Stimulated activated CD8-positive, alpha-beta memory T cell treated with anti-CD3 and anti-CD28 coated beads, Interleukin-4, amount 100 ng/mL, for 24 hours (primary cell): ENCODE measurements around the gene PSORS1C1.
"Not testable (repeated sequence)": the region's sequence is repeated elsewhere in the genome, so short reads cannot be mapped to it uniquely, and the experiment has no call there.

Experiments used
- DNase-seq: peaks from one replicate; pipeline ENCODE4 v3.0.0-alpha.2; 2020; ENCODE audit warnings: low read depth

The PSORS1C1 gene

GRCh38 chr6:31178143-31179041 is 63.8 kb downstream of the PSORS1C1 start:
- no peak for DNase-seq

GRCh38 chr6:31179042-31179386 is 64.4 kb downstream of the PSORS1C1 start:
- no peak for DNase-seq

- DNase-seq, result no peak
These were observed 65.3 kb downstream of the PSORS1C1 start for GRCh38 chr6:31179896-31180295.

GRCh38 chr6:31180500-31180899 is 65.9 kb downstream of the PSORS1C1 start:
- peak; percentile 26 for DNase-seq

GRCh38 chr6:31183287-31183686 is 68.7 kb downstream of the PSORS1C1 start:
- DNase-seq, result not testable (repeated sequence)

- DNase-seq, result not testable (repeated sequence)
These were observed 69.3 kb downstream of the PSORS1C1 start for GRCh38 chr6:31183859-31184258.

GRCh38 chr6:31185695-31186051 is 71.1 kb downstream of the PSORS1C1 start:
- DNase-seq, result not testable (repeated sequence)

GRCh38 chr6:31186052-31186734 is 71.6 kb downstream of the PSORS1C1 start:
- DNase-seq, result no peak

- no peak for DNase-seq
These were observed 73.2 kb downstream of the PSORS1C1 start for GRCh38 chr6:31187780-31188194.

GRCh38 chr6:31189223-31189622 is 74.6 kb downstream of the PSORS1C1 start:
- not testable (repeated sequence) for DNase-seq
